IgD-negative memory B cell (primary cell): Measurements from ENCODE around the gene CNTF. TPM values are rescaled to one million over a fixed set of nuclear protein-coding genes. Genes with fewer than 3 reads are reported as not detected.

Experiments
- polyA plus RNA-seq: library from polyadenylated mRNA; unstranded; fragments of 300-500 nt; fragmentation: Illumina TruSeq; gene quantifications from one replicate; pipeline ENCODE4 v1.2.3, GENCODE V29; 2021

The CNTF gene
- polyA plus RNA-seq, 1 donor from 2014 or later, result 0.11 TPM

Other genes starting within 250 kb of the CNTF start
- not detected for gene OR5B3, start 215.8 kb upstream of the CNTF start, polyA plus RNA-seq
- not detected for gene OR5B2, start 194.5 kb upstream of the CNTF start, polyA plus RNA-seq
- gene OR5B12, start 180.4 kb upstream of the CNTF start, polyA plus RNA-seq, result not detected
- gene OR5B21, start 114.6 kb upstream of the CNTF start, polyA plus RNA-seq, result not detected
- gene LPXN, start 46.8 kb upstream of the CNTF start, polyA plus RNA-seq, result 141 TPM
- gene ZFP91, start 43.6 kb upstream of the CNTF start, polyA plus RNA-seq, result 6.3 TPM
- not detected for gene GLYAT, start 109.3 kb downstream of the CNTF start, polyA plus RNA-seq
- not detected for gene GLYATL2, start 222.0 kb downstream of the CNTF start, polyA plus RNA-seq